ENCODE data around the gene ZNF682.
A peak's percentile ranks its signal among the peaks of the same experiment; 100 is the strongest.
"Not testable (repeated sequence)": the region's sequence is repeated elsewhere in the genome, so short reads cannot be mapped to it uniquely, and the experiment has no call there.

Gene ZNF682

DNA sequence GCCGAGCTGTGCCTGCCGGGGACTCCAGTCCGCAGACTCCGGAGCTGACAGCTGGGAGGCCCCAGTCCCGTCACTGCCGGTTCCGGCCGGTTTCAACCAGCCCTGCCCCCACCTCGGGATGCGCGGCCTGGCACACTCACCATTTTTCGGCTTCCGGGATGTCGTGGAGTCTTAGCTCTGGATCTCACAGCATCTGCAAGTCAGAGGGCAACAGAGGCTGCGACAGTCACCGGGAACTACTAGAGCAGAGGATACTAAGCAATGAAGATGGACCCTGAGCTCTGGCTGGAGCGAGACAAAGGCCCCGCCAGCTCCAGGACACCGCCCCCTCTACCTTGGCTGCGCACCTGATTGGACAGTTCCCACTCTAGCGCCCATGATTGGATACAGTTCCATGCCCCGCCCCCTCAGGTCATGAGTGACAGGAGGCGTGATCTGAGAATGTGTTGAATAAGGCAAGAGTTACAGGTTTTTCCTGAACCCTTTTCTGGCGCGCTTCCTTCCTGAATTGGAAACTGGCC, at the start of gene ZNF682:
ZNF682 (minus strand) TSS at position 303 of the 521 bp plus-strand sequence; CDS start at position 143, 160 bp downstream.
- peak; percentile 90 for DNase-seq

DNA sequence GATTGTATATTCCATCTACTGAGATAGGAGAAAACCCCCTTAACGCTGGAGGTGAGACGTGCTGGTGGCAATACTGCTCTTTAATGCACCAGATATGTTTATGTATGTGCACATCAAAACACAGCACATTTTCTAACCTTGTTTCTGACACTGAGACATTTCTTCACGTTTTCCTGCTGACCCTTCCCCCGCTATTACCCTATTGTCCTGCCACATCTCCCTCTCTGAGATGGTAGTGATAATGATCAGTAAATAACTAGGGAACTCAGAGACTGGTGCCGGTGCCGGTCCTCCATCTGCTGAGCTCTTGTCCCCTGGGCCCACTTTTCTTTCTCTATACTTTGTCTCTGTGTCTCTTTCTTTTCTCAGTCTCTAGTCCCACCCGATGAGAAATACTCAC, 43.6 kb upstream of the ZNF682 start:
- not testable (repeated sequence) for DNase-seq

DNA sequence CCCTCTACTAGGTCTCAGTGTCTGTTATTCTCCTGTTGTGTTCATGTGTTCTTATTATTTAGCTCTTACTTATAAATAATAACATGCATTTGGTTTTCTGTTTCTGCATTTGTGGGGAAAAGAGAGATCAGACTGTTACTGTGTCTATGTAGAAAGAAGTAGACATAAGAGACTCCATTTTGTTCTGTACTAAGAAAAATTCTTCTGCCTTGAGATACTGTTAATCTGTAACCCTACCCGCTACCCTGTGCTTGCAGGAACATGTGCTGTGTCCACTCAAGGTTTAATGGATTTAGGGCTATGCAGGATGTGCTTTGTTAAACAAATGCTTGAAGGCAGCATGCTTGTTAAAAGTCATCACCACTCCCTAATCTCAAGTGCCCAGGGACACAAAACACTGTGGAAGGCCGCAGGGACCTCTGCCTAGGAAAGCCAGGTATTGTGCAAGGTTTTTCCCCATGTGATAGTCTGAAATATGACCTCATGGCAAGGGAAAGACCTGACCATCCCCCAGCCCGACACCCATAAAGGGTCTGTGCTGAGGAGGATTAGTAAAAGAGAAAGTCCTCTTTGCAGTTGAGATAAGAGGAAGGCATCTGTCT, 43.0 kb upstream of the ZNF682 start:
- not testable (repeated sequence) for DNase-seq

DNA sequence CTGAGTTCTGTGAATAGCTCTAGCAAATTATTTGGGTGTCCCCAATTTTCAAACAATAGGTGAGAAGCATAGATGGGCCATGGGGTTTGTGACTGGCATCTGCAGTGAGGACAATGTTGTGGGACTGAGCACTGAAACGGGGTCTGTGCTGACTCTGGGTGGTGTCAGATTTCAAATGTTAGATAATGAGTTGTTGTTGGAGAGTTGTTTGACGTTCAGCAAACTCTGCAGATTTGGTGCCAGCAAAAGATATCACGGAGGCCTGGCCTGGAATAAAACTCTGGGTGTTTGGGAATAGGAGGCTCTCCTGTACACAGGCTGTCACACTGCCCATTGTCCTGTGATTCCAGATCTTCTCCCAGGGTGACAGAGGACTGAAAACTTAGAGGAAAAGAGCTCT, 41.4 kb upstream of the ZNF682 start:
- DNase-seq, result no peak

DNA sequence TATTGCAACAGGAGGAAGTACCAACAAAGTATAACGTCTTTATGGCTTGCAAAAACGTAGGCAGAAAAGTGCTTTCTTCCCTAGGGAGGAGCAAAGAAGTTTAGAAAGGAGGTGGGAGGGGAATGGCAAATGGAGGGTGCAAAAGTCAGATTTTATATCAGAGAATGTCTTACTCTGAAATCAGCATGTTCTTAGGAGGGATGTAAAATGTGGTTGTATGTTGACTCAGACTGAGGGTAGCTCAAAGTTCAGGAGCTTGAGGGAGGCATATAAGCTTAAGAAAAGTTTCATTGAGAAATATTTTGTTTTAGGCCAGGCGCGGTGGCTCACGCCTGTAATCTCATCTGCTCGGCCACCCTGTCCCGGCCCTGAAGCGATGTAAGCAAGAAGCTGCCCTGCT, 40.2 kb upstream of the ZNF682 start:
- no peak for DNase-seq

DNA sequence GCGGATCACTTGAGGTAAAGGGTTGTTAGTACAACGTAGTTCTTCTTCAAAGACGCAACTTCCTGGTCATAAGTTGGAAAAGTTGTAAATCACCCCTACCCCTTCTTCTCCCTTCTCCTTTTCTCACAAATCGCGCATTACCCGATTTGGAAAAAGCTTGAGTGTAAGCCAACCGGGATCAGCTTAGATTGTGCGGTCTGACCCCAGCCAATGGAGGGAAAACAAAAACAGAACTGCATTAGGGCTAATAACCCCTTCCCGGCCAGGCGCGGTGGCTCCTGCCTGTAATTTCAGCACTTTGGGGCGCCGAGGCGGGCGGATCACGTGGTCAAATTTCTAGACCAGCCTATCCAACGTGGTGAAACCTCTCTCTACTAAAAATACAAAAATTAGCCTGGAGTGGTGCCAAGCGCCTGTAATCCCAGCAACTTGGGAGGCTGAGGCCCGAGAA, 39.3 kb upstream of the ZNF682 start:
- no peak for DNase-seq

DNA sequence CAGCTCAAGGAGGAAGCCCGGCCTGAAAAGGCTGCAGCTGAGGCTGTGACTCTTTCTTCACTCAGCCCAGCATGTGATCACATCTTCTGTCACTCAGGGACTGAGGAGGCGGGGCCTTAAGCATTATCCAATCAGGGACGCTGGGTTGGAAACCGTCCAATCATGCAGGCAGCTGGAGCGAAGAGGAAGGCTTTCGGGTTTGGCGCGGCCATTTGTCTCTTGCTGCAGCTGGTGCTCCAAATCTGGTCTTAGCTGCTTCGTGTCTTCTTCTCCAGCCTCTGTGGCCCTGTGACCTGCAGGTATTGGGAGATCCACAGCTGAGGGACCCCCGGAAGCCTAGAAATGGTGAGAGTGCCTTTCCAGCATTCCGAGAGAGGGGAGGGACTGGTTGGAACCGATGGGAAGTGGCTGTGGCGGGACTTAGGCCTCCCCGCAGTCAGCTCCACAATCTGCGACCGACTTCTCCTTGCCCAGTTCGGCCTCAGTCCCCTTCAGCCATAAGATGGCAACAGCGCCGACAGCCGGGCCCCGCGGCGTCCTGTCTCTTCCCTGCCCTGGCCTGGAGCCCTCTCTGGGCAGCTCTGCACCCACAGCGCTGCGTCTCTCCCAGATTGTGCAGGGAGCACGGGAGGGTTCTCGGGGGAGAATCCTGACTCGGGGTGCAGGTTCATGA, 38.6 kb upstream of the ZNF682 start, which contains the start of gene ZNF90:
ZNF90 (plus strand) TSS at position 210 of the 673 bp plus-strand sequence; CDS start at position 343, 133 bp downstream.
- DNase-seq, result peak; percentile 72

DNA sequence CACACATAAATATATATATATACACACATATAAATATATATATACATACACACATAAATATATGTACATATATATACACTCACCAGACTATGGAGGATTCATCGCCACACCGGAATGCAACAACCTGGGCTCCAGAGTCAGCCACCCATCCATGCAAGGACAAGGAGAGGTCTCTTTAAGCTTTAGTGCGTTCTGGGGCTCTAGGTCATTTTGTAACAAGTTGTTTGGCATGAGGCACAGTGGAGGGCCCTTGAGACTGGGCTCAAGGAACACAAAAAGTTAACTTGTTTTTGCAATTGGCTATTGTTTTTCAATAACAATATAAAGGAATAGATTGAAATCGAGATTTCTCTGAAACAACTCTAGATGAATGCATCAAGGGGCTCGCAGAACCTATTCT, 33.6 kb upstream of the ZNF682 start:
- no peak for DNase-seq

DNA sequence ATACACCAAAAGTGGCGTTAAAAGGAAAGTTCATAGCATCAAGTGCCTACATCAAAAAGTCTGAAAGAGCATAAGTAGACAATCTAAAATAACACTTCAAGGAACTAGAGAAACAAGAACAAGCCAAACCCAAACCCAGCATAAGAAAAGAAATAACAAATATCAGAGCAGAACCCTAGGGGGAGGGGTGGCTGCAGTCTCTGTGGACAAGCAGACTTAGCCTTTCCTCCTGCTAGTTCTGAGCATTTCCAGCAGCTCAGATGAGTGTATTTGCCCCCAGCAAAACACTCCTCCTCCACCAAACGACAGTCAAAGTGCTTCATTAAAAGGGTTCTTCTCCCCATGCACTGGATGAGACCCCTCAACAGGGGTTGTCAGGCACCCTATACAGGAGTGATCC, 31.4 kb upstream of the ZNF682 start:
- DNase-seq, result no peak

DNA sequence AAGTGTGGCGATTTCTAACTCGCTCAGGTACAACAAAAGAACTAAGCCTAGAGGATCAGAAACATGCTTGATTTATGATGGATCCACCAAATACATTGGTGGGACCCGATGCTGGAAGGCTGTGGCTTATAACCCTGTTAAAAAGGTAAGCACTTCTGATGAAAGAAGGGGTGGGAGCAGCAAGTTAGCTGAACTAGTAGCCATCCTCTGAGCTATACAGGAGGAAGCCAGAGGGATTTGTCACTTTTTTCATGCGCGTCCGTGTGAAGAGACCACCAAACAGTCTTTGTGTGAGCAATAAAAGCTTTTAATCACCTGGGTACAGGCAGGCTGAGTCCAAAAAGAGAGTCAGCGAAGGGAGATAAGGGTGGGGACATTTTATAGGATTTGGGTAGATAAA, 29.3 kb upstream of the ZNF682 start:
- not testable (repeated sequence) for DNase-seq

DNA sequence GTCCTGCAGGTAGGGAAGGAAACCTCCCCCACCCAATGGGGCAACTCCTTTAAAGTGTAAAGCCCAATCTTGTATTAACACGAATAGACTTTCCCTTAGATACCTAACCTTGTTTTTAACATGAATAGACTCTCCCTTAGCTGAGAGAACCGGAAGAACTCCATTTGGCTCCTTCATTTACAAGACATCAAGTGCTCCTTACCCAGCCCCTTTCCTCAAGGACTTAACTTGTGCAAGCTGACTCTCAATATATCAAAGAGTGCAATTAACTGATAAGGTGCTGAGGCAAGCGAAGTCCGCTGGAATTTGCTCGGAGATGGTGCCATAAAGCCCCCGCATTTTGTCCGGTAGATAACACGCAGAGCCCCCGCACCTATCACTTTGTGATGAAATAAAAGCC, 28.6 kb upstream of the ZNF682 start:
- DNase-seq, result no peak

DNA sequence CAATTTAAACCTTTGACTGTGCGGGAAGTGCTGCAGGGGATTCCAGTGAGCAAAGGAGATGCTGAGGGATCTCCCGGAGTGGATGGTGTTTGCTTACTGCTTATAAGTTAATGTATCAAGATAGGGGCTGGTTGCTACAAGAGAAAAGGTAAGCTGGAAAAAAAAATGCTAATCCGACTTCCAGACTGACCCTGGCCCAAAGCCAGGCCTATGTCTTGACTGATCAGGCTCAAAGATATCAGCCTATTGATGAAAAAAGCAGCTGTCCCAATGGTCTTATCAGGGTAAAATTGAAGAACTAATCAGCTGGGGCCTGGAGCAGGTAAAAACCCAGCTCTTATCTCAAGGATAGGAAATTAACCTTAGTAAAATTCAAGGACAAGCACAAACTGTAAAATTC, 27.6 kb upstream of the ZNF682 start:
- no peak for DNase-seq

DNA sequence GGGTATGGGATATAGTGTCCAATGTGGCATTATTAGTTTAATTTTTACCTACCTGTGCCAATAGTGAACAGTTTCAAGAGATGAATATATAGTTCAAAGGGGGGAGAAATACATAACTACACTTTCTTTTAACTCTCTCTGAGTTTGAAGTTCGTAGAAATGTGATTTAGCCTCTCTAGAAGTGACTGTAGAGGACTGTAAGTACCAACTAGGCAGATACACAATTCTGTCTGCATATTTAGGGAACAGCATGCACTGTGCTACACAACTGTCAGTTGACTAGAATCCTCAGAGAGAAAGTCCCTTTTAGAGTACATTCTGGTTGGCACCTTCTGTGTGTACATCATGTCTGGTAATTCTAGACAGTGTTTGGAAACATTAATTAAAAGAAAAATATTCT, 21.0 kb upstream of the ZNF682 start:
- DNase-seq, result no peak

DNA sequence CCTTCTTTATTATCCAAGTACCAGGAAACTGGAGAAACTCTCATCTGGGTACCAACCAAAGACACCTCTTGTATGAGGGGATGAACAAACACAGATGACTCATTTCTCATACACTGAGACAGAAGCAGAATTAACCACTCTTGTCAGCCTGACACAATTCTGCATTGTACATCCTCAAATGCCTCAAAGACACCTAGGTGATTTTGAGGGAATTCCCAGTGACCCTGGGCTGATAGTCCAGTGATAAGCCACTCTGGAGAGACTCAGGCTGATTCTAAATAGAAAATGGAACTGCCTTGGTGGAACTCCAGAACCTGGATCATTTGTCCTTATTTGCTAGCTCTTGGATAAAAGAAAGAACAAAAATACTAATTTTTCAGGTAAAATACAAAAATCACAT, 19.4 kb upstream of the ZNF682 start:
- DNase-seq, result not testable (repeated sequence)

DNA sequence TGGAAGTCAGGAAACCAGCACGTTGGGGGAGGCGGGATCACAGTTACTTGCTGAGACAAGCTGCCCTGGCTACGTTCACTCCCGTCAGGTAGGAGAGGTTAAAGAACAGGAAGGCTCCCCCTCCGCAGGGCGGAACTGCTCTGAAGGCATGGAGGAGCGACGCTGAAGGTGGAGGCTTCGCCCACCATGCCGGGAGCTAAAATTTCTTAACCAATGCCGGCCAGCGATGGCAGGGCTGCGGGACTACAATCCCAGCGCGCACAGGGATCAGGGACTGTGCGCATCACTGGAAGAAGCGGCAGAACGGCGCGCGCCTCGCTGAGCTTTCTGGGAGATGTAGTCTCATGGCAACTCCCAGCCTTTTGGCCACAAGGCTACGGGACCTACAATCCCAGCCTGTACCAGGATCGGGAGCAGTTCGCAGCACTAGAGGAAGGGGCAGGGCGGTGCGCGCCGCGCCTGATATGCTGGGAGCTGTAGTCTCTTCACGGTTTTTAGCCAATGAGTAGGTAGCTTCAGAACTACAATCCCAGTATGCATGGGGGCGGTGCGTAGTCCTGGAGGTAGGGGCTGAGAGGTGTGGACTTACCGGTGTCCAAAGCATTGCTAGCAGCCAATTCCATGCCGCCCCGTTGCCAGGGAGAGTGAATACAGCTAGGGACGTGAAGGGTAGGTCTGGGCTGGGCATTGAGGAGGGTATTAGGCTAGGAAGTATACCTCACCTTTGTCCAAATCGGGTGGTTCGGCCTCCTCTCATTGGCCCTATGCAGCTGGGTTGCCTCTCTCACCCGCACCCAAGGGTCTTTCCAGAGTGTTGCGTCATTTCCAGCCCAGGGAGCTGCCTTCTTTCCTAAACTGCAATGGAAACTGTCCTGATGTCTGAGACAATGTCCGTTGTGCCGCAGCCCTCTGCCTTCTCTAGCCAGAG, 12.8 kb upstream of the ZNF682 start:
- peak; percentile 43 for DNase-seq

DNA sequence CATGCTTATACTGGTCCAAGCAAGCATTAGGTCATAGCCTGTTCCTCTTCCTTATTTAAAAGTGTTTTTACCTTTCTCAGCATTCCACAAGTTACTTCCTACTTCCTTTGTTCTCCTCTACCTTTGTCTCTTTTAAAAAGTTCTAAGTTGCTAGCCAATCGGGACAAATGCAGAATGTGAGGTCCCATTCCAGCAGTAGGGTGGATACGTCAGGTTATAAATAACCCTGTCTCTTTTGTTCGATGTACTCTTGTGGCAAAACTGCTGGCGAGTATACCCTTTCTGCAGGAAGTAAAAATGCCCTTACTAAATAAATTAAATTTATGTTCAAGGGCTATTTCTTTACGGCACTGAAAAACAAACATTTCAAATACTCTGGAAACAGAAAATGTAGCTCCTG, 6.4 kb upstream of the ZNF682 start:
- DNase-seq, result not testable (repeated sequence)

DNA sequence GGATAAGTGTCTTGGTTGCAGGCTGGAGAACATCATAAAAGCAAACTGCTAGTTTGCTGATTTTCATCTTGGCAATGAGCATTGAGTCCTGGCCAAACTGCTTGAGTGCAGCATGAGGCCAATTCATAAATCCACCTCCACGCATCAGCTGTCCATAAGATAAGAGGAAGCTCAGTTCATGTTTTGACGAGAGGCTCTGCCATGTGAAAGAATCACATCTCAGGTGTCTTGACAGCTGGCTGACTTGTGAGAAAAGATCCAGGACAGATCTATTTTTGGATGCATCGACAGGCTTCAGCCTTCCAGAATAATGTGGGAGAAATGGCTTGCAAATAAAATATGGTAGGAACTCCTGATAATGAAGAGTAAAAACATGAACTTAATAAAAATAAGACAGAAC, 5.4 kb upstream of the ZNF682 start:
- DNase-seq, result no peak

DNA sequence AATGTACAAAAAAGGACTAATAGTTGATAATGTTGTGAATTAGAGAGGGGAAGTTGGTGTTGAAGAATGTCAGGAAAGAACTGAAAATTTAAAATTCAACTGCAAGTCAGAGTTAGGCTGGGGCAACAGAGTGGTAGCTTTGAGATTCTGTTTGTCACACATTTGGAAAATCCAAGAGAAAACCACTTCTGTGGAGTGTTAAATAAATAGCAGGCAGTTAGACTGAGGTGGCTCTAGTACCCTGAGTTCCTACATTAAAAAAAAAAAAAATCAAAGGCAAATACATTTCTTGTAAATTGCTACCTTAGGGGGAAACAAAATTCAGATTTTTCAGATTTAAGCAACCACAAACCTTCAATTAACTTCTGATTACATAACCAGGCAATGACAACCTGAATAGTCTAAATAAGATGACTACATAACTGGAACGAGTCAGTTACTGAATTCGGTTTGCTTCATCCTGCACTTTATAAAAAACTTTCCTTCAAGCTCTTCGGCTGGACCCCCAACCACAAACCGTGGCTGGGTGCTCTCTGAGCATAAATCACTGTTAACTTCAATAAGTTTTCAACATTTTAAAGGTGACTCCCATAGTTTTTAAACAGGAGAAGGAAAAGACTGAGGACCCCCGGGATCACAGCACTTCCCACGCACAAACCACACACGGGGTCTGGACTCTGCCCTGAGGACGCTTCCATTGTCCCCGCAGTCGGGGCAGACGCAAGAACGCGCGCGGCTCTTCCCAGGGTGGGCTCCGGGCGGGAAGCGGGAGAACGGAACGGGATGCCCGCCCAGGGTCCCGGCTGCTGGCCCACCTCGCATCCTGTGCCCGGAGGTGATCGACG, 725 bp downstream of the ZNF682 start:
- no peak for DNase-seq

DNA sequence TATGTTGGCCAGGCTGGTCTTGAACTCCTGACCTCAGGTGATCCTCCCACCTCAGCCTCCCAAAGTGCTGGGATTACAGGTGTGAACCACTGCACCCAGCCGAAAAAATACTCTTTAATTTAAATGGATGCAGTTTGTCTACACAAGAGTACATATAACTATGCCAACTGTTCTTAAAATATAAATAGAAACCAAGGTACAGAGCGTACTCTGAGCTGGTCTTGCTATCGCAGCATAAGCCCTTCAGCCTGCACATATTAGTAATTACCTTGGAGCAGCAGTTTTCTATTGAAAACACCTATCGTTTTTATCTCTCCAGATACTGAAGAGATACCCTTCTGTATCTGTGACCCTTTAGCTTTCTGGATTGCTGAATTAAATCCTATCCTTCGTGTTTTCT, 3.4 kb downstream of the ZNF682 start:
- no peak for DNase-seq

DNA sequence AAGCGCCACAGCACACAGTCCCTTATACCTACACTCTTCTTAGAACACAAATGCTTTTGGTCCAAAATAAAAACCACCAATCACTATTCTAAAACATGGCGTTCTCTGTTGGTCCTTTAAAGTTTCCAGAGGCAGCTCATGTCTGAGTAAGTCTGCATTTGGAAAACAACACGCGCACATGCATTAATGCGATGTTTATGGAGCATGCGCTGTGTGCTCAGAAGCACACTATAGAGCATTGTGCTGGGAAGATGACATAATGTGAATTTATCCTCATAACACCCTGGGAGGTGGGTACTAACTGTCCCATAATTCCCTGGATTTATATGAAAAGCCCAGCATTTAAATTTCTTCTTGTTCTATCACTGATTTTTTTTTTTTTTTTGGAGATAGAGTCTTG, 10.7 kb downstream of the ZNF682 start:
- no peak for DNase-seq

DNA sequence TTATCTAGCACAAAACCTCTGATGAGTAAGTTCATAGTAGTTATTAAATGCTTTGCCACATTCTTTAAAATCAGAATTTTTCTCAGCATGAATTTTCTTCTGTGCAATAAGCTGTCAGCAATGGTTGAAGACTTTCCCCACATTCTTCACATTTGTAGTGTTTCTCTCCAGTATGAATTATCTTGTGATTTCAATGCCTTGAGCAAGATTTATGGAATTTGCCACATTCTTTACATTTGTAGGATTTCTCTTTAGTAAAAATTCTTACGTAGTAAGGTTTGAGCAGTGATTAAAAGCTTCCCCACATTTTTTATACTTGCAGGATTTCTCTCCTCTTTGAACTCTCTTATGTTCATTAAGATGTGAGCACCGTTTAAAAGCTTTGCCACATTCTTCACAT, 33.6 kb downstream of the ZNF682 start:
- no peak for DNase-seq

DNA sequence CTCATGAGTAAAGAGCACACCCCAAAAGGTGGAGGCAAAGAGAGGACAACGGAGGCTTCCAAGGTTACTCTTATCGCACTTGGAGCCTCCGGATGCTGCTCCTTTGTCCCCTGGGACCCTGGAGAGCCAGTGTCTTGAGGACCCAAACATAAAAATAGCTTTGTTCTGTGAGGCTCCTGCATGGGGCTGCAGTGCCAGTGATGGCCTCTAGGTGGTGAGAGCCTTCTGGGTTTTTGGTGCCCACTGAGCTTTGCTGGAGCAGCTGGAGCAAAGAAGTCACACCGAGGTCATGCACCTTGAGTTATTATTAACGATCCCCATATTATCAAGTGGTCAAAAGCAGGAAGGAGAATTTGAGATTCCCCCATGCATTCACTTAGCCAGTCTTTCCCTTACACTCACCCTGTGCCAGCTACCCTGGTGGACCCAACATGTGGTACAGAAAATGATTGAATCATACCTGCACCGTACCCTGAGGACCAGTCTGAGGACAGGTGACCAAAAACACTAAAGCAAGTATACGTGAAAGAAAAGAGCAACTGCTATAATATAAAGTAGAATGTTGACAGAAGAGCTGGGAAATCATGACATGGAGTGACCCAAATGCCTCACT, 41.5 kb downstream of the ZNF682 start:
- DNase-seq, result peak; percentile 13

All from activated effector memory CD4-positive, alpha-beta T cell treated with Interleukin-2 at 50 U/mL for 16 hours (primary cell).